Nephron (organoid): Measurements from ENCODE around the gene SYT2.
A peak's percentile ranks its signal among the peaks of the same experiment; 100 is the strongest.

Source experiments
- H3K27ac Mint-ChIP-seq, 3 experiments: 2 replicates each; pipeline ENCODE4 v1.8.0; 2020; ENCODE audit warnings: mixed read lengths in 3 of 3, mild to moderate bottlenecking in 2 of 3, moderate library complexity in 1 of 3
- H3K27me3 Mint-ChIP-seq: 2 replicates; pipeline ENCODE4 v1.8.0; 2021; ENCODE audit warnings: low read depth, mild to moderate bottlenecking, moderate library complexity, mixed read lengths
- H3K36me3 Mint-ChIP-seq: 2 replicates; pipeline ENCODE4 v1.8.0; 2020; ENCODE audit warnings: low read depth, mixed read lengths
- H3K4me1 Mint-ChIP-seq: 2 replicates; pipeline ENCODE4 v1.8.0; 2020; ENCODE audit warnings: mixed read lengths
- H3K4me3 Mint-ChIP-seq, 3 experiments: 2 replicates each; pipeline ENCODE4 v1.8.0; 2020; ENCODE audit warnings: mild to moderate bottlenecking in 3 of 3, mixed read lengths in 3 of 3, moderate library complexity in 2 of 3
- H3K9me3 Mint-ChIP-seq: 2 replicates; pipeline ENCODE4 v1.8.0; 2020; ENCODE audit warnings: mixed read lengths
- CTCF ChIP-seq, 3 experiments: fragments of 200-600 bp; sonication (generic); IDR thresholded peaks; one replicate each; pipeline ENCODE4 v1.5.0; 2021; ENCODE audit warnings: antibody characterized with exemption in 3 of 3; ENCODE audit not compliant: unreplicated experiment in 3 of 3

The SYT2 gene

DNA sequence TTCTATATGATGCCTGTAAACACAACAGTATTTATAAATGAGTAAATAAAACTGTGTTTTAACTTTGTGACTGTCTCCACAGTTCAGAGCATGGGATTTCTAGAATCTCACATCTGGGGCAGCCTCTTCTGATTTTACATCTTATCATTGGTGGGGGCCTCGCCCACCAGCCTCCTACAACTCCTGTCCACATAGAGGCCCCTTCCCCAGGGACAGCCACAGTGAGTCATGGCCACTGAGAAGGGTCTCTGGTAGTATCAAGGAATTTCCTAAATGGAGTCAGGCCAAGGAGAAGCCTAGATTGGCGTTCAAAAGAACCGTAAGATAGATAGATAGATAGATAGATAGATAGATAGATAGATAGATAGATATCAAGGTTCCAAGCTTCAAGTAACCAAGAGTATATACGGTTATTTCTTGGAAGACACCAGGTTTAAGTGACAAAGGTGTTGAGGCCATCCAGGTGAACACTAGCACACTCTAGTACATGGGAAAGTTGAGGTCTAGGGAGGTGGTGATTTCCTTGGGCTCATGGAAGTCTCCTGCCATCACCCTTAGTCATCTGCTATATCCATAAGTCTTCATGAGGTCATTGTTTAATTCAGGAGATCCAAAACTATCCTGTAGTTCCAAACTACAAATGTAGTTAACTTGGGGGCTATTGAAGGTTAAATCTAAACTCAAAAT lies 121.6 kb downstream of the SYT2 start:
- peaks cover 66% of the 10 kb centered on the region for H3K4me1 Mint-ChIP-seq
- no peak for TF ChIP-seq CTCF (IDR thresholded peaks at IDR 0.05; ENCODE audit: unreplicated experiment in 3 of 3)
- H3K36me3 Mint-ChIP-seq, result peaks cover 4% of the 10 kb centered on the region
- H3K9me3 Mint-ChIP-seq, result no peaks in the 10 kb centered on the region
- H3K4me3 Mint-ChIP-seq, result peak overlapping the region in 2 of 3 experiments; percentile 16 to 46
- H3K27ac Mint-ChIP-seq, result peak overlapping the region; percentile 95 to 98 (median 96)
- peaks cover 5% of the 10 kb centered on the region for H3K27me3 Mint-ChIP-seq

GRCh38 chr1:202587859-202588485 lies 122.3 kb downstream of the SYT2 start:
- peaks cover 66% of the 10 kb centered on the region for H3K4me1 Mint-ChIP-seq
- no peak for TF ChIP-seq CTCF (IDR thresholded peaks at IDR 0.05; ENCODE audit: unreplicated experiment in 3 of 3)
- peaks cover 5% of the 10 kb centered on the region for H3K27me3 Mint-ChIP-seq
- no peak overlapping the region for H3K4me3 Mint-ChIP-seq
- peak overlapping the region; percentile 95 to 98 (median 96) for H3K27ac Mint-ChIP-seq
- H3K9me3 Mint-ChIP-seq, result no peaks in the 10 kb centered on the region
- H3K36me3 Mint-ChIP-seq, result peaks cover 4% of the 10 kb centered on the region

DNA sequence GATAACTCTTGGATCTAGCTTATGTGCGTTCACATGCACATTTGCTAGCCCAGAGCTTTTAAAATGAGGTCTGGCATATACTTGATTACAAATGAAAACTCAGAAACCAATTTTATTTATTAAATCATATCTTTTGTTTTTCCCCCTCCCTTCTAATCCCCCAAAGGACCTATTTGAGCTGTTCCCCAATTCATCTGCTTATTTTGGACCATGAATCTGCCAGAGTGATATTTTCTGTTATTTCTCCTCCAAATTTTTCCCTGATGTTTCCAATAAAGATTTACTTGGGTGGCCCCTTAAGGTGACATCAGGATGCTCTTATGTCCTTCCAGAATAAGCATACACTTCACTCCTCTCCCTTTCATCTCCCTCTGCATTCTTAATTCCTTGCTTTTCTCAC lies 123.4 kb downstream of the SYT2 start:
- H3K4me3 Mint-ChIP-seq, result no peak overlapping the region
- no peaks in the 10 kb centered on the region for H3K9me3 Mint-ChIP-seq
- peaks cover 71% of the 10 kb centered on the region for H3K4me1 Mint-ChIP-seq
- TF ChIP-seq CTCF (IDR thresholded peaks at IDR 0.05; ENCODE audit: unreplicated experiment in 3 of 3), result no peak
- H3K27ac Mint-ChIP-seq, result peak overlapping the region; percentile 78 to 95 (median 82)
- peaks cover 10% of the 10 kb centered on the region for H3K36me3 Mint-ChIP-seq
- H3K27me3 Mint-ChIP-seq, result peaks cover 5% of the 10 kb centered on the region

- no peak overlapping the region for H3K4me3 Mint-ChIP-seq
- no peak for TF ChIP-seq CTCF (IDR thresholded peaks at IDR 0.05; ENCODE audit: unreplicated experiment in 3 of 3)
- peaks cover 5% of the 10 kb centered on the region for H3K27me3 Mint-ChIP-seq
- H3K36me3 Mint-ChIP-seq, result peaks cover 15% of the 10 kb centered on the region
- H3K4me1 Mint-ChIP-seq, result peaks cover 74% of the 10 kb centered on the region
- H3K9me3 Mint-ChIP-seq, result no peaks in the 10 kb centered on the region
- H3K27ac Mint-ChIP-seq, result peak overlapping the region; percentile 78 to 95 (median 82)
Observed at GRCh38 chr1:202586018-202586821, 124.0 kb downstream of the SYT2 start.

- no peaks in the 10 kb centered on the region for H3K9me3 Mint-ChIP-seq
- peaks cover 20% of the 10 kb centered on the region for H3K36me3 Mint-ChIP-seq
- H3K4me1 Mint-ChIP-seq, result peaks cover 74% of the 10 kb centered on the region
- peak overlapping the region; percentile 78 to 95 (median 82) for H3K27ac Mint-ChIP-seq
- TF ChIP-seq CTCF (IDR thresholded peaks at IDR 0.05; ENCODE audit: unreplicated experiment in 3 of 3), result no peak
- no peak overlapping the region for H3K4me3 Mint-ChIP-seq
- H3K27me3 Mint-ChIP-seq, result peaks cover 5% of the 10 kb centered on the region
Observed at GRCh38 chr1:202585590-202585933, 124.7 kb downstream of the SYT2 start.
